ENCODE results near the gene KCNK4. TPM values are rescaled to one million over a fixed set of nuclear protein-coding genes. Genes with fewer than 3 reads are reported as not detected.

KCNK4 gene
- total RNA-seq, 1 donor from 2014 or later = 0.76 TPM

- intact Hi-C loops (cut with micrococcal nuclease) = no loop called here
Observed at GRCh38 chr11:64287676-64288352, 3.3 kb upstream of the KCNK4 start.

GRCh38 chr11:64288353-64288750 lies 2.8 kb upstream of the KCNK4 start:
- intact Hi-C loops (cut with micrococcal nuclease) = no loop called here

GRCh38 chr11:64289002-64289564 lies 2.0 kb upstream of the KCNK4 start:
- intact Hi-C loops (cut with micrococcal nuclease) = no loop called here

- intact Hi-C loops (cut with micrococcal nuclease) = no loop called here
Observed at GRCh38 chr11:64290352-64291261, 495 bp upstream of the KCNK4 start.

- intact Hi-C loops (cut with micrococcal nuclease) = no loop called here
Observed at GRCh38 chr11:64291752-64292459, 804 bp downstream of the KCNK4 start.

- intact Hi-C loops (cut with micrococcal nuclease) = no loop called here
Observed at GRCh38 chr11:64292460-64293254, 1.6 kb downstream of the KCNK4 start.

GRCh38 chr11:64294774-64295173 lies 3.7 kb downstream of the KCNK4 start:
- intact Hi-C loops (cut with micrococcal nuclease) = no loop called here

GRCh38 chr11:64295760-64296159 lies 4.7 kb downstream of the KCNK4 start:
- intact Hi-C loops (cut with micrococcal nuclease) = no loop called here

GRCh38 chr11:64296236-64296635 lies 5.1 kb downstream of the KCNK4 start:
- intact Hi-C loops (cut with micrococcal nuclease) = no loop called here

- intact Hi-C loops (cut with micrococcal nuclease) = no loop called here
Observed at GRCh38 chr11:64296830-64297698, 6.0 kb downstream of the KCNK4 start.

GRCh38 chr11:64297699-64298358 lies 6.7 kb downstream of the KCNK4 start:
- intact Hi-C loops (cut with micrococcal nuclease) = no loop called here

- intact Hi-C loops (cut with micrococcal nuclease) = no loop called here
Observed at GRCh38 chr11:64298966-64299846, 8.1 kb downstream of the KCNK4 start.

- intact Hi-C loops (cut with micrococcal nuclease) = no loop called here
Observed at GRCh38 chr11:64299847-64300648, 8.9 kb downstream of the KCNK4 start, which contains the start of gene CATSPERZ. TSS of gene CATSPERZ (plus strand) at chr11:64300358. CDS start at chr11:64300411, 53 bp downstream.

- intact Hi-C loops (cut with micrococcal nuclease) = loop anchor here (1.0 to 2.0 kb wide), 3 partner anchors 52 to 303 kb away; partner anchors contain the start of gene PLCB3
Observed at GRCh38 chr11:64303109-64304031, 12.3 kb downstream of the KCNK4 start.

- intact Hi-C loops (cut with micrococcal nuclease) = loop anchor here (1.0 to 2.0 kb wide), 3 partner anchors 53 to 303 kb away; partner anchors contain the start of gene PLCB3
Observed at GRCh38 chr11:64304032-64304315, 12.9 kb downstream of the KCNK4 start.

All from T-helper 1 cell treated with Interleukin-12 subunit alpha and Interleukin-12 subunit beta and Interleukin-4 antibody, amounts not matched to agents 30 ng/mL and 1 ng/mL, for 36 hours (primary cell).